K562 (cell line): ENCODE results near the gene MYO10. TPM values are rescaled to one million over a fixed set of nuclear protein-coding genes. Genes with fewer than 3 reads are reported as not detected.

Experiments used
- ATAC-seq: fragments of 200-7000 bp; cut with Tn5 transposase; 3 replicates; pipeline ENCODE4 v1.9.1; 2020; ENCODE audit warnings: moderate library complexity
- BruUV-seq: library from RNA; stranded (reverse); fragments of 400-500 nt; replicated peaks from 2 replicates; lab custom pipeline; 2021; lab: Mats Ljungman, UMichigan
- CTCF ChIA-PET: fragments of 300-600 bp; formaldehyde crosslinking; extraction: SDS; loops from one replicate; lab custom pipeline; 2021; ENCODE audit warnings: low intra/inter-chr PET ratio; lab: Yijun Ruan, JAX
- POLR2A ChIA-PET: fragments of 300-600, 350-650 bp; sonication (Branson Sonifier 250); formaldehyde crosslinking; extraction: SDS; loops from one replicate; lab custom pipeline; 2021; ENCODE audit warnings: antibody characterized with exemption, inconsistent platforms; lab: Yijun Ruan, JAX
- DNase-seq, 4 experiments: peaks; one replicate each; pipeline versions ENCODE4 v3.0.0 to v3.0.0-alpha.2; 2011 to 2018; ENCODE audit warnings: low spot score in 3 of 4, mixed read lengths in 3 of 4; ENCODE audit errors: extremely low read depth in 1 of 4
- FAIRE-seq: peaks from 2 replicates; lab custom pipeline; 2011; peaks lifted over from hg19 to GRCh38; lab: Jason Lieb, UNC
- H2AFZ ChIP-seq: 2 replicates; pipeline ENCODE4 v1.6.0; 2011; ENCODE audit warnings: low read depth, low read length, control low read depth, inconsistent platforms
- H3K27ac ChIP-seq: fragments of 200-600 bp; 3 replicates; pipeline ENCODE4 v1.8.0; 2011; ENCODE audit warnings: low read depth, mild to moderate bottlenecking, control low read depth, inconsistent platforms, low read length, moderate library complexity, mixed read lengths; ENCODE audit errors: extremely low read depth
- H3K27me3 ChIP-seq, 2 experiments: fragments of 300-600 bp in 1 of 2; 2 replicates in 1 of 2; 3 replicates in 1 of 2; pipeline versions ENCODE4 v1.6.0 to v1.8.0; 2011; ENCODE audit warnings: inconsistent platforms in 2 of 2, low read length in 2 of 2, mild to moderate bottlenecking in 1 of 2, mixed read lengths in 1 of 2, moderate library complexity in 1 of 2; ENCODE audit not compliant: control insufficient read depth in 2 of 2, insufficient read depth in 2 of 2
- H3K36me3 ChIP-seq: fragments of 300-600 bp; 3 replicates; pipeline ENCODE4 v1.8.0; 2011; ENCODE audit warnings: mild to moderate bottlenecking, low read length, inconsistent platforms; ENCODE audit not compliant: control insufficient read depth, insufficient read depth
- H3K4me1 ChIP-seq, 2 experiments: fragments of 200-600 bp in 1 of 2; replicated peaks in 1 of 2; 2 replicates in 1 of 2; 3 replicates in 1 of 2; pipeline versions ENCODE4 v1.5.1 to v1.8.0; 2011; ENCODE audit warnings: inconsistent platforms in 2 of 2, low read length in 2 of 2, mild to moderate bottlenecking in 1 of 2, mixed read lengths in 1 of 2, moderate library complexity in 1 of 2; ENCODE audit not compliant: control insufficient read depth in 2 of 2, insufficient read depth in 2 of 2
- H3K4me2 ChIP-seq: 2 replicates; pipeline ENCODE4 v1.6.1; 2011; ENCODE audit warnings: low read length, control low read depth, inconsistent platforms, mixed read lengths; ENCODE audit not compliant: insufficient read depth
- H3K4me3 ChIP-seq: fragments of 200-600 bp; sonication (generic), shearing (Covaris generic); 2 replicates; pipeline ENCODE4 v1.5.1; 2016; ENCODE audit warnings: control low read depth, inconsistent platforms
- H3K79me2 ChIP-seq: fragments of 200-600 bp; 3 replicates; pipeline ENCODE4 v1.8.0; 2011; ENCODE audit warnings: low read length, inconsistent platforms; ENCODE audit not compliant: control insufficient read depth, insufficient read depth
- H3K9ac ChIP-seq, 2 experiments: 2 replicates each; pipeline versions ENCODE4 v1.6.0 to v1.6.1; 2011; ENCODE audit warnings: low read depth in 2 of 2, low read length in 2 of 2, control low read depth in 1 of 2, inconsistent platforms in 1 of 2, mild to moderate bottlenecking in 1 of 2, mixed read lengths in 1 of 2; ENCODE audit not compliant: insufficient read depth in 1 of 2
- H3K9me1 ChIP-seq: one replicate; pipeline ENCODE4 v1.6.0; 2011; ENCODE audit warnings: inconsistent platforms, mild to moderate bottlenecking, low read length, moderate library complexity; ENCODE audit not compliant: control insufficient read depth, insufficient read depth
- H3K9me3 ChIP-seq: replicated peaks from 2 replicates; pipeline ENCODE4 v1.5.1; 2011; ENCODE audit warnings: low read depth, low read length, inconsistent platforms; ENCODE audit not compliant: control insufficient read depth, insufficient read depth
- H4K20me1 ChIP-seq: replicated peaks from 2 replicates; pipeline ENCODE4 v1.6.1; 2011; ENCODE audit warnings: low read length, inconsistent platforms, mixed read lengths; ENCODE audit not compliant: control insufficient read depth, insufficient read depth
- BDP1 ChIP-seq: IDR thresholded peaks from 3 replicates; pipeline ENCODE4 v1.6.1; 2011; ENCODE audit not compliant: insufficient read length, insufficient read depth
- BRD9 ChIP-seq: fragments of 450-650 bp; IDR thresholded peaks from 2 replicates; pipeline ENCODE4 v1.6.1; 2018; ENCODE audit warnings: low read depth; ENCODE audit not compliant: partially characterized antibody
- CBFA2T3 ChIP-seq: fragments of 450-650 bp; IDR thresholded peaks from 2 replicates; pipeline ENCODE4 v1.6.1; 2017
- CC2D1A ChIP-seq: fragments of 450-650 bp; IDR thresholded peaks from 2 replicates; pipeline ENCODE4 v1.6.1; 2017; ENCODE audit warnings: mild to moderate bottlenecking
- CTCF ChIP-seq, 3 experiments: IDR thresholded peaks in 2 of 3; conservative IDR thresholded peaks in 1 of 3; 2 replicates each; pipeline ENCODE4 v1.5.1; 2011 to 2012; ENCODE audit warnings: low read length in 3 of 3, mild to moderate bottlenecking in 3 of 3, control low read depth in 2 of 3, improper control_type of control experiment in 1 of 3, inconsistent platforms in 1 of 3, low read depth in 1 of 3, mixed read lengths in 1 of 3, moderate library complexity in 1 of 3; ENCODE audit not compliant: insufficient read depth in 2 of 3
- FUS ChIP-seq: fragments of 200-400 bp; formaldehyde crosslinking; optimal IDR thresholded peaks from 2 replicates; pipeline ENCODE3; 2017; ENCODE audit warnings: low read depth, low read length
- POLR2H ChIP-seq: IDR thresholded peaks from 2 replicates; pipeline ENCODE4 v1.6.1; 2016; ENCODE audit warnings: missing genetic modification characterization, low read depth, mild to moderate bottlenecking, control low read depth, missing compliant biosample characterization, moderate library complexity
- RBM34 ChIP-seq: fragments of 200-400 bp; formaldehyde crosslinking; IDR thresholded peaks from 2 replicates; pipeline ENCODE4 v1.6.1; 2018; ENCODE audit warnings: low read length, borderline replicate concordance; ENCODE audit not compliant: insufficient read depth
- SAFB2 ChIP-seq: fragments of 200-400 bp; formaldehyde crosslinking; IDR thresholded peaks from 2 replicates; pipeline ENCODE4 v1.6.1; 2018; ENCODE audit warnings: borderline replicate concordance, low read length, low read depth, moderate library complexity; ENCODE audit not compliant: severe bottlenecking
- TAF15 ChIP-seq: fragments of 200-400 bp; formaldehyde crosslinking; IDR thresholded peaks from 2 replicates; pipeline ENCODE4 v1.6.1; 2017; ENCODE audit warnings: mild to moderate bottlenecking, low read depth, low read length, moderate library complexity
- THRB ChIP-seq: fragments of 450-650 bp; formaldehyde crosslinking; conservative IDR thresholded peaks from 2 replicates; pipeline ENCODE4 v1.4.0; 2022; ENCODE audit warnings: mild to moderate bottlenecking, missing genetic modification characterization
- XRCC3 ChIP-seq: fragments of 450-650 bp; IDR thresholded peaks from 2 replicates; pipeline ENCODE4 v1.6.1; 2017; ENCODE audit warnings: mild to moderate bottlenecking, moderate library complexity
- ZBTB33 ChIP-seq: sonication (generic); formaldehyde crosslinking; IDR thresholded peaks from 2 replicates; pipeline ENCODE4 v1.8.1; 2023; ENCODE audit warnings: mild to moderate bottlenecking, missing genetic modification reagents
- ZNF512 ChIP-seq: IDR thresholded peaks from 2 replicates; pipeline ENCODE4 v1.6.1; 2016; ENCODE audit warnings: missing genetic modification characterization, missing compliant biosample characterization
- ZNF583 ChIP-seq: fragments of 250-450 bp; sonication (Bioruptor Pico); IDR thresholded peaks from 2 replicates; pipeline ENCODE4 v1.4.0; 2020
- WGBS: fragments of 100-300 bp; shearing (Covaris generic); methylation state at CpG from one replicate; pipeline ENCODE4 v1.1.6; 2016; ENCODE audit warnings: low coverage, mixed read lengths; ENCODE audit not compliant: insufficient coverage; ENCODE audit errors: missing lambda C conversion rate; 5-methylcytosine and 5-hydroxymethylcytosine counted together
- in situ Hi-C: fragments of 300-500 bp; cut with MboI; formaldehyde crosslinking; loops from 4 replicates; pipeline ENCODE4 v1.15.0; 2018; ENCODE audit warnings: inconsistent platforms, mixed read lengths
- intact Hi-C: fragments of 100-400 bp; cut with micrococcal nuclease; formaldehyde crosslinking; loops from 2 replicates; pipeline ENCODE4 v1.14.2; 2022
- polyA plus RNA-seq, 8 experiments: library from polyadenylated mRNA; depleted of rRNA in 4 of 8; stranded (reverse) in 5 of 8; unstranded in 3 of 8; fragments of >200 nt; fragmentation: Nextera tagmentation in 2 of 8; fragmentation: Illumina TruSeq in 1 of 8; extraction: Ambion mirVana in 2 of 8; extraction: Trizol in 1 of 8; gene quantifications; 2 replicates each; pipeline versions ENCODE4 v1.2.1 to v1.2.3, GENCODE V29; 2011 to 2014; ENCODE audit warnings: inconsistent platforms in 1 of 8, missing spikeins in 1 of 8
- total RNA-seq, 7 experiments: library from RNA; depleted of rRNA in 6 of 7; stranded (reverse); fragments of >200 nt in 6 of 7; fragmentation: Illumina TruSeq in 2 of 7; extraction: Trizol in 2 of 7; gene quantifications; 2 replicates each; pipeline versions ENCODE4 v1.2.1 to v1.2.3, GENCODE V29; 2011 to 2021; ENCODE audit warnings: low replicate concordance in 1 of 7

MYO10 gene
- total and polyA plus RNA-seq, 9 of the 15 experiments (the other 6 are each of a cell fraction or from before 2014, with no cell fraction given) = 0.04 to 0.24 TPM; not detected in 7

GRCh38 chr5:16702964-16703363 lies 233.1 kb downstream of the MYO10 start:
- DNase-seq (no peak), ATAC-seq (no peak), FAIRE-seq (no peak)
- Histone ChIP-seq H3K36me3 (no peaks in the 10 kb centered on the region), H3K27me3 (peaks cover 13 to 36% of the 10 kb centered on the region in 2 experiments), H3K79me2 (no peaks in the 10 kb centered on the region), H3K4me2 (no peak overlapping the region), H3K4me3 (no peak overlapping the region), H3K27ac (no peak overlapping the region), H3K9me1 (no peaks in the 10 kb centered on the region), H3K4me1 (peaks cover 0 to 8% of the 10 kb centered on the region in 2 experiments; a peak in 1 of 5 replicates), H3K9ac (no peak overlapping the region), H4K20me1 (no peaks in the 10 kb centered on the region), H3K9me3 (no peaks in the 10 kb centered on the region), H2AFZ (no peak overlapping the region)
- in situ Hi-C loops = no loop called here
- intact Hi-C loops = no loop called here
- BruUV-seq = no TSS peak
- WGBS = 0% methylated on average over 2 of the region's 2 CpGs
- ChIA-PET POLR2A (no interaction called here), CTCF (no interaction called here)
- TF ChIP-seq CC2D1A = no peak
- no peak for TF ChIP-seq CTCF (IDR thresholded peaks at IDR 0.05 in 2 of 3, conservative IDR thresholded peaks at IDR 0.05 in 1 of 3; ENCODE audit: insufficient read depth in 2 of 3, low read depth in 1 of 3, low read length in 3 of 3)
- TF ChIP-seq CBFA2T3 = no peak
- no peak for TF ChIP-seq THRB (CRISPR knock-in tag)
- no peak for TF ChIP-seq ZNF583 (CRISPR knock-in tag)
- TF ChIP-seq ZBTB33 (CRISPR knock-in tag) = no peak
- TF ChIP-seq ZNF512 (tag) = no peak
- no peak for TF ChIP-seq BRD9
- no peak for TF ChIP-seq XRCC3
- TF ChIP-seq POLR2H (tag) = no peak
- no peak for TF ChIP-seq RBM34
- TF ChIP-seq FUS = no peak
- no peak for TF ChIP-seq BDP1
- no peak for TF ChIP-seq TAF15
- no peak for TF ChIP-seq SAFB2
